Lower leg skin (tissue), 4 donors: ENCODE results near the gene PLCXD1. TPM values are rescaled to one million over a fixed set of nuclear protein-coding genes. Genes with fewer than 3 reads are reported as not detected.
"Not testable (repeated sequence)": the region's sequence is repeated elsewhere in the genome, so short reads cannot be mapped to it uniquely, and the experiment has no call there.

Source experiments
- DNase-seq, 2 donors: peaks; one replicate each; pipeline ENCODE4 v3.0.0-alpha.2; 2019; ENCODE audit warnings: low spot score in 2 of 2
- H3K4me3 ChIP-seq: fragments of 200-600 bp; sonication (generic); 2 replicates; pipeline ENCODE4 v1.5.1; 2017; ENCODE audit warnings: mild to moderate bottlenecking, low read depth; ENCODE audit not compliant: poor library complexity, severe bottlenecking
- CTCF ChIP-seq, 3 donors: fragments of 450-650 bp; IDR thresholded peaks; one replicate each; pipeline ENCODE4 v1.5.1; 2016; ENCODE audit warnings: antibody characterized with exemption in 3 of 3, mild to moderate bottlenecking in 3 of 3, moderate library complexity in 2 of 3
- POLR2A ChIP-seq, 2 donors: fragments of 450-650 bp; IDR thresholded peaks; one replicate each; pipeline ENCODE4 v1.6.1; 2016 to 2017; ENCODE audit warnings: antibody characterized with exemption in 2 of 2, mild to moderate bottlenecking in 1 of 2, moderate library complexity in 1 of 2
- WGBS, 2 donors: methylation state at CpG; one replicate each; pipeline ENCODE4 v1.1.5; 2018; 5-methylcytosine and 5-hydroxymethylcytosine counted together
- intact Hi-C: fragments of 100-400 bp; cut with DNase I; formaldehyde crosslinking; loops from one replicate; pipeline ENCODE4 v1.15.0; 2023; ENCODE audit warnings: low total_unique reads
- total RNA-seq, 4 donors: library from RNA; depleted of rRNA; stranded (reverse); fragments of >200 nt; gene quantifications; one replicate each; pipeline ENCODE4 v1.1.0, GENCODE V29; 2016

Gene PLCXD1
- total RNA-seq, 4 donors from 2014 or later: 64.1 to 111 (median 71.9) TPM

DNA sequence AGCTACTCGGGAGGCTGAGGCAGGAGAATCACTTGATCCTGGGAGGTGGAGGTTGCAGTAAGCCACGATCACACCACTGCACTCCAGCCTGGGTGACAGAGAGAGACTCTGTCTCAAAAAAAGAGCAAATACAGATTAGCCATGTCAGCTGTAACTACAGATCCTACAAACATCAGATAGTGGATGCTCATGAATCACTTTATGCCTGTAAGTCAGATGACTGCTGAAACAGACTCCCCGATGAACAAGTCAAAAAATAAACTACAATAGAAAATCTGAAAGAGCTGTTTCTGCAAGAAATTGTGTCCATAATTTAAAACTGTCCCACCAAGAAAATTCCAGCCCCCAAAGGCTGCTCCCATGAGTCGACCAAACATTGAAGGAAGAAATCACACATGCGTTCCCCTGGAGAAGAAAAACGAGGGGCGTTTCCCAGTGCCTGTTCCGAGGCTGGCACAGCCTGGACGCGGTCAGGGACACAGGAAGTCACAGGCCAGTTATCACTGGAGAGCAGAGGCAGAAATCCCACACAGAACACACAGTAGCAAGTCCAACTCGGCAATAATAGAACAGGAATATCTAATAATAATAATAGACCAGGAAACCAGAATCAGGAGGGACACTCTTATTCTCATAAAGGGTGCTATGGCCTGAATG is 67.4 kb downstream of the PLCXD1 start:
- no peak overlapping the region for H3K4me3 ChIP-seq
- intact Hi-C loops: no loop called here
- DNase-seq: no peak
- 74 to 79% methylated on average over 11 of the region's 11 CpGs for WGBS, 2 donors
- TF ChIP-seq CTCF (IDR thresholded peaks at IDR 0.05) (no peak), POLR2A (IDR thresholded peaks at IDR 0.05) (no peak)

DNA sequence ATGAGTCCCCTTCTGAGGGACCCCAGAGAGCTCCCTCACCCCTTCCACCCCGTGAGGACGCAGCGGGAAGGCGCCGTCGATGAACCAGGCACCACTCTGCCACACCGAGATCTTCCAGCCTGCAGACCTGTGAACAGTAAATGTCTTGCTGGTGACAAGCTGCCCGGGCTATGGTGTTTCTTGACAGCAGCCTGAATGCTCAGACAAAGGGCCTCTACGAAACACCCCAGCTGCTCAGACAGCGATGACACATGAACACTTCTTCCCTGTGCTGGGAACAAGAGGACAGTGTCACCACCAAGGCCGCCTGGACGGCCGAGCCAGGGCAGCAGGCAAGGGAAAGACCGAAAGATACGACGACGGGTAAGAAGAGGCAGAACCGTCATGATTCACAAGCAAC is 68.0 kb downstream of the PLCXD1 start:
- no peak overlapping the region for H3K4me3 ChIP-seq
- no peak for DNase-seq
- 92 to 97% methylated on average over 18 of the region's 18 CpGs for WGBS, 2 donors
- TF ChIP-seq CTCF (IDR thresholded peaks at IDR 0.05) (no peak), POLR2A (IDR thresholded peaks at IDR 0.05) (no peak)
- intact Hi-C loops: no loop called here

- H3K4me3 ChIP-seq: no peak overlapping the region
- TF ChIP-seq CTCF (IDR thresholded peaks at IDR 0.05) (no peak), POLR2A (IDR thresholded peaks at IDR 0.05) (no peak)
- intact Hi-C loops: no loop called here
- no peak for DNase-seq
- WGBS, 2 donors: 87 to 90% methylated on average over 10 of the region's 10 CpGs
Observed at GRCh38 chrX:349702-350101, 68.5 kb downstream of the PLCXD1 start.

DNA sequence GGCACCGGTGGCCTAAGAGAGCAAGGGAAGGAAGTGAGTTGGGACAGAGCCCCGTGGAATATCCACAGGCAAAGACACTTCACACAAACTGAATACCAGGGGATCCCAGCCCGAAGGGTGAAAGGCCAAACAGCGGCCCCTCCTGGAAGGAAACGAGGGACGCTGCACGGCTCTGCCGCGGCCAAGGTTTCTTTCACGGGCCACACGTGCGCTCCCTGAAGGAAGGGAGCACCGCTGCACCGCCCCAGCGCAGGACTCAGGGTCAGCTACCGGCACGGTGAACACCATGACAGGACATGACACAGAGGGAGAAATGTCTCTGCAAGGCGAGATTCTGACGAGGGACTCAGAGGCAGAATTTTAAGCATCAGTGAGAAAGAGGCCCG is 69.0 kb downstream of the PLCXD1 start:
- intact Hi-C loops: no loop called here
- TF ChIP-seq CTCF (IDR thresholded peaks at IDR 0.05) (no peak), POLR2A (IDR thresholded peaks at IDR 0.05) (no peak)
- no peak for DNase-seq
- H3K4me3 ChIP-seq: no peak overlapping the region
- 88 to 91% methylated on average over 20 of the region's 20 CpGs for WGBS, 2 donors

DNA sequence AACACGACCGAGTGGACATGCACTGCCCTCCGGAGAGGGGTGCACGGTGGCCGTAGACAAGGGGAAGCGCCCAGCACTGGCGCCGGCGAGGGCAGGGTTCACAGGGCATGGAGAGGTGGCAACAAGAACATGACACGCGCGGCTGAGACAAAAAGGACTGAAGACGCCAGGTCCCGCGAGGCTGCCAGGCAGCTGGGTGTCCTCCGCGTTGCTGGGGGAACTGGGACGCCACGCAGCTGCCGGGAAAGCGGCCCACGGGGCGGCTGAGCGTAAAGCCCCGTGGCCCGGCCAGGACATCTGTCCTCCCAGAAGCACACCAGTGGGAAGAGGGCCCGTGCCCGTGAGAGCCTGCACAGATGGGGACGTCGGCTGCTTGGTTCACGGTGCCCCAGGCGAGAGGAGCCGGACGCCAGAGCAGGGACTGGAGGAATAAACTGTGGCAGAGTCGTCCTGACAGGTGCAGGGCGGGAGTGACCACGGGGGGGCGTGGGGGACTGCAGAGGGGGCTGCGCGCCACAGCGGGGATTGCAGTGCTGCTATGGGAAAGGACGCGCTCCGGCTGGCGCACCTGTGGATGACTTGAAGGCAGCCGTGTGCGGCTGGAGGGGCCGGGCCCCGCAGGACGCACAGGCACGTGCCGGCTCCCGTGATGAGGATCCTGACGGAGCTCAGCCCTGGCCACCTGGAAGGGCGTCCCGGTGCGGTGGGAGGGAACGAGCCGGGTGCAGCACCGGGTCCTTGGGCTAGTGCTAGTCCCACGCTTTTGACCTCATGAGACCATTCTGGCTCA is 69.5 kb downstream of the PLCXD1 start:
- intact Hi-C loops: no loop called here
- WGBS, 2 donors: 94 to 95% methylated on average over 52 to 53 of the region's 61 CpGs
- TF ChIP-seq POLR2A (IDR thresholded peaks at IDR 0.05) (no peak), CTCF (IDR thresholded peaks at IDR 0.05) (no peak)
- DNase-seq: no peak
- H3K4me3 ChIP-seq: no peak overlapping the region

- intact Hi-C loops, H3K4me3 ChIP-seq, DNase-seq: not testable (repeated sequence)
- WGBS, 2 donors: 89 to 95% methylated on average over 7 to 13 of the region's 13 CpGs
Observed at GRCh38 chrX:351324-351641, 70.1 kb downstream of the PLCXD1 start.
